ENCODE results near the gene AP5S1.

Gene AP5S1

GRCh38 chr20:3846740-3847428 lies 26.5 kb downstream of the AP5S1 start, which contains the start of gene MAVS:
MAVS (plus strand) TSS chr20:3846834; CDS start chr20:3854625, 7,791 bp downstream.
- peak; percentile 45 for DNase-seq

DNA sequence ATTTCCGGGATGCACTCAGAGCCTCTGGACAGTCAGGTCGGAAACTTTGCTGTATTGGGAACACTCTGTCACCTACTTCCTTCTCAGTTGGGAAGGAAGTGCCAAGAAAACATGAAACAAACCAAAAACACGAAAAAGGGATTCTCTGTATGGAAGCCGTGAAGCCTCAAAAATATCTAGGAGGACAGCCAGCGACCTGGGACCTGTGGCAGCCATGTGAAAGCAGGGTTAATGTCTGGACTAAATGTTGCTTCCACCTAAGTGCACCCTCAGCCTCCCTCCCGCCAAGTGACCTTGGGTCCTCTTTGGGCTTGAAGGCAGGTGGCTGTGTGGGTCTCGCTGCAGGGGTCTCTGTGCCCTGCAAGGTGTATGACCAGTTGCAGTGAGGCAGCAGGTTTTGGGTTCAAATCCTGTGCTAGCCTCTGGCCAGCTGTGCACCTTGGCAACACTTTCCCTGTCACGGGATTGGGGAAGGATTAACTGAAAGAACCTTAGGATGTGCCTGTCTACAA lies 27.1 kb downstream of the AP5S1 start:
- no peak for DNase-seq

- no peak for DNase-seq
These were observed 28.2 kb downstream of the AP5S1 start for GRCh38 chr20:3848565-3848964.

GRCh38 chr20:3854462-3854871 lies 34.1 kb downstream of the AP5S1 start:
- no peak for DNase-seq

DNA sequence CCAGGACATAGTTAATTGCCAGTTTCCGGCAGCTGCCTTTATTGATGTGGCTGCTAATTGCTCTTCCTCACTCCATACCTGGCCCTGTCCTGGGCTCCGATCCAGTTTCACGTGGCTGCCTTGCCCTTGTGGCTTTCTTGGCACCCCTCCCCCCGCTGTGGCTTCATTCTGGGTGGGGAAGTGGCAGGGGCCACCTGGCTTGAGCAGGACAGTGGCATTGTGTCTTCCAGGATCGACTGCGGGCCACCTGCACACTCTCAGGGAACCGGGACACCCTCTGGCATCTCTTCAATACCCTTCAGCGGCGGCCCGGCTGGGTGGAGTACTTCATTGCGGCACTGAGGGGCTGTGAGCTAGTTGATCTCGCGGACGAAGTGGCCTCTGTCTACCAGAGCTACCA lies 37.1 kb downstream of the AP5S1 start:
- peak; percentile 53 for DNase-seq

- DNase-seq: no peak
These were observed 38.3 kb downstream of the AP5S1 start for GRCh38 chr20:3858689-3859088.

DNA sequence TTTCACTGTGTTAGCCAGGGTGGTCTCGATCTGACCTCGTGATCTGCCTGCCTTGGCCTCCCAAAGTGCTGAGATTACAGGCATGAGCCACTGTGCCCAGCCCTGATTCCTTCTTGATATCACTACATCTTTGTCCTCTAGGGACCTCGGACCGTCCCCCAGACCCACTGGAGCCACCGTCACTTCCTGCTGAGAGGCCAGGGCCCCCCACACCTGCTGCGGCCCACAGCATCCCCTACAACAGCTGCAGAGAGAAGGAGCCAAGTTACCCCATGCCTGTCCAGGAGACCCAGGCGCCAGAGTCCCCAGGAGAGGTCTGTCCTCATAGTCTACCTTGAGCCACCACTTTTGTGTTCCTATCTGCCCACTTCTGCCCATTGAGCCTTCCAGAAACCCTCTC lies 40.8 kb downstream of the AP5S1 start:
- DNase-seq: no peak

DNA sequence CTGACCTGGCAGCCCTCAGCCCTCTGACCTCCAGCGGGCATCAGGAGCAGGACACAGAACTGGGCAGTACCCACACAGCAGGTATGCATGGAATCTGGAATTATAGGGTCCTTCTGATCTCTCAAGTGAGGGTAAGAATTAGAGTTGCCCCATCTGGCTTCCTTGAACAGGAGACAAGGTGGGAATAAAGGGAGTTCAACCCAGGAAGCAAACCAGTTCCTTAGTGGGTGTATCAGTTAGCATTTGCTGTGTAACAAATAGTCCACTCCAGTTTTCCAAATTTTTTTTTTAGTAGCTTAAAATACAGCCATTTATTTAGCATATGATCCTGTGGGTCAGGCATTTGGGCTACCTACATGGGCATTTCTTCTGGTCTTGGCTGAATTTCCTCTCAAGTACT lies 42.0 kb downstream of the AP5S1 start:
- DNase-seq: no peak

GRCh38 chr20:3863317-3863716 lies 43.0 kb downstream of the AP5S1 start:
- DNase-seq: no peak

DNA sequence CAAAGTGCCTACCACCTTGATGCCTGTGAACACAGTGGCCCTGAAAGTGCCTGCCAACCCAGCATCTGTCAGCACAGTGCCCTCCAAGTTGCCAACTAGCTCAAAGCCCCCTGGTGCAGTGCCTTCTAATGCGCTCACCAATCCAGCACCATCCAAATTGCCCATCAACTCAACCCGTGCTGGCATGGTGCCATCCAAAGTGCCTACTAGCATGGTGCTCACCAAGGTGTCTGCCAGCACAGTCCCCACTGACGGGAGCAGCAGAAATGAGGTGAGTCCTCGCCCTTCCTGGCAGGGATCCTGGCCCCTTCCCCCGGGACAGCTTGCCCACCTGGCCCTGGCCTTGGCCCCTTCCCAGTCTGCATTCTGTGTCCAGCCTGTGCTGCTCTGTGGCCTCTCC lies 44.2 kb downstream of the AP5S1 start:
- no peak for DNase-seq

DNA sequence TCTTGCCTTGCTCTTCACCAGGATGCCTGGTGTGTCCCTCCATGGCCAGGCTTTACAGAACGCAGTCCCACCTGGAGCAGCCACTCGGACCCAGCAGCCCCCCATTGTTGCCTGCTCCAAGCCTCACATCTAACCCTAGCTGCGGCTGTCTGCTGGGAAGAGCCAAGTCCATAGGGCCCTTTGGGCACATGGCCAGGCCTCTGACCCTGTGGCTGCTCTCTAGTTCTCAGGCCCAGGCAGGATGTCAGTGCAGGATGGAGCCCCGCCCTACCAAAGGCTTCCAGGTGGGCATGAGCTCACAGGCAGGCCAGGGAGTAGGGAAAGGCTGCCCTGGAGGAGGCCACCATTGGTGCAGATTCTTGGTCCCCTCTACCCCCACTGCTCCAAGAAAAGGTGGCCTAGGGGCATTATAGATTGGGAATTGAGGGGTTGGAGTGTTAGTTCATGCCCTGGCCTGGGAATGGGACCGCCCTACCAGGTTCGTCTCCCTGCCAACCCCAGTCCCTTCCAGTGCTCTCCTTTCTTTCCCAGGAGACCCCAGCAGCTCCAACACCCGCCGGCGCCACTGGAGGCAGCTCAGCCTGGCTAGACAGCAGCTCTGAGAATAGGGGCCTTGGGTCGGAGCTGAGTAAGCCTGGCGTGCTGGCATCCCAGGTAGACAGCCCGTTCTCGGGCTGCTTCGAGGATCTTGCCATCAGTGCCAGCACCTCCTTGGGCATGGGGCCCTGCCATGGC lies 45.0 kb downstream of the AP5S1 start:
- DNase-seq: no peak

GRCh38 chr20:3865887-3866407 lies 45.6 kb downstream of the AP5S1 start:
- DNase-seq: no peak

DNA sequence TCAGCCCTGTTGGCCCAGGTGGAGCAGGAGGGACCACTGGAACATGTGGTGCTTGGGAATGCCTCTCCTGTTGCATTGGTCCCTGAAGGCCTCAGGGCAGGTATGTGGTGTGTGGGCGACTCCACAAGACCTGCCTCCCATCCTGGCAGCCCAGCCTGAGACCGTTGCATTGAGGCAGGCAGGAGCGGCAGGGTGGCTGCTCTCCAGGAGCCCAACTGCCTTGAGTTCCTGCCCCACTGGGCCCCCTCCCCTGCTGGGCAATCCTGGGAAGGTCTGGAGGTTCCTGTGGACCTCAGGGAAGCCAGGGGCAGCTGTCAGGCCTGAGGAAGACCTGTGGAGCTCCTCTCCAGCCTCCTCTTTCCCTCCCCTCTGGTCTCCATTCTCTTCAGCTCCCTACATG lies 46.1 kb downstream of the AP5S1 start:
- DNase-seq: no peak

- no peak for DNase-seq
These were observed 47.5 kb downstream of the AP5S1 start for GRCh38 chr20:3867802-3868201.

GRCh38 chr20:3869839-3870634 lies 49.7 kb downstream of the AP5S1 start:
- no peak for DNase-seq

GRCh38 chr20:3871550-3872265 lies 51.4 kb downstream of the AP5S1 start:
- no peak for DNase-seq

DNA sequence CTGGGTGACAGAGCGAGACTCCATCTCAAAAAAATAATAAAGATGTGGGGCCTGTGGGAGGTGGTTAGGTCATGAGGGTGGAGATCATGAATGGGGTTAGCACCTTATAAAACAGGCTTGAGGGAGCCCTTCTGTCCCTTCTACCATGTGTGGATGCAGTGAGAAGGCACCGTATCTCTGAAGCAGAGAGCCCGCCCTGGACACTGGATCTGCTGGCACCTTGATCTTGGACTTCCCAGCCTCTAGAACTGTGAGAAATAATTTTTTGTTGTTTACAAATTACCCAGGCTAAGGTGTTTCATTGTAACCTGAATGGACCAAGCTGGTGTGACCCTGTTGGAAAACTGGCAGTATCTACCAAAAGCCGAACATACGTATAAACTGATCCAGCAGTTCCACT lies 53.2 kb downstream of the AP5S1 start:
- no peak for DNase-seq

DNA sequence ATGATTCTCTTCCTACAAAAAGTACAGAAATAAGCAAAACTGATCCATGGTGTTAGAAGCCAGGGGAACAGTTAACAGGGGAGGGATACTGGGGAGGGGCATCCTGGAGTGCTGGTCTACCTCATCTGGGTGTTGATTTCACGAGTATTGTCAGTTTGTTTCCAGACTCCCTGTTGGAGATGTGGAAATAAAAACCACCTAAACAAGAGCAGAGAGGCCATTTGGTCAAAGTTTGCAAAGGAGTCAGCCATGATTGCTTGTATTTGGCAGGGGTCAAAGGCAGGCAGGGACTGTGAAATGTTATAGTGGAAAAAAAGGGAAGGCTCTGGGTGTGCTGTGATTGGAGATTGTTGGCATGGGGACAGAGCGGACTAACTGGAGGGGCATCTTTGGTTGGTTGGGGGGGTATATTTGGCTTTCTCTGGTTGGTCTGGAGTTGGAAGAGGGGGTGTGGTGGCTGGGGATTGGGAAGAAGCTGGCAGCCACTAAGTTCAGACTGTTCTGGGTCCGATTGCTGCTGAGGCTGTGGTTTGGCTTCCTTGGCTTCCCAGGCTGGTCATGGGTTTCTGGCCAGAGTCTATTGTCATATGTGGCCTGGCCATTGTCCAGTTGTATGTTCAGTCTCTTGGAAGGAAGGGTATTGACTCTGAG lies 54.0 kb downstream of the AP5S1 start:
- DNase-seq: no peak

DNA sequence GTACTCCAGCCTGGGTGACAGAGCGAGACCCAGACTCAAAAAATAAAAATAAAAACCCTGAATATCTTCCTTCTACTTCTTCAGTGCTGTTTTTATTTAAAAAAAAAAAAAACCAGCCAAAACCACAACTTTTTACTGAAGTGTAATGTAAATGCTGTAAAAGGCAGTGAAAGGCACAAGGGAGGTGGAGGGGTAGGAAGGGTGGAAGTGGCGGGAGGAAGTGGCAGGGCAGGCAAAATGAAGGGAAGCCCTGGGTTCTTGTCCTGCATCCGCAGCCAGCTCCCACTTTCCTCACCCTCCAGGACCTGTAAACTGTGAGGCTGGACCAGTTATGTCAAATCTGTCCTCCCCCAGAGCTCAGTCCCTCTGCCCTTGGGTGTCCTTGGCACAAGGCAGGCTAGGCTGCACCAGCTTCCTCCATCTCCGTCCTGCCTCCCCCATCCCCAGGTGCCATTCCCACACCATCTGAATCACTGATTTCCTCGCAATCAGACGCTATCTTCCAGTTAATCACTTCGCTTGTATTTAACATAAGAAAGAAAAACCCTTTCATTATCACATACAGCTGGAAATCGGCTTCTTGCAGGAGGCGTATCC lies 55.1 kb downstream of the AP5S1 start:
- no peak for DNase-seq

- no peak for DNase-seq
These were observed 55.7 kb downstream of the AP5S1 start for GRCh38 chr20:3876000-3876399.

GRCh38 chr20:3876676-3877075 lies 56.3 kb downstream of the AP5S1 start:
- no peak for DNase-seq

Measured in NCI-H1417 treated with DMSO at 0.1 percent for 48 hours (cell line).